ENCODE results near the gene ELMO3. TPM values are rescaled to one million over a fixed set of nuclear protein-coding genes. Genes with fewer than 3 reads are reported as not detected.

Gene ELMO3
- total and polyA plus RNA-seq, 9 donors: 1.1 to 14.8 (median 2.7) TPM; not detected in 1

DNA sequence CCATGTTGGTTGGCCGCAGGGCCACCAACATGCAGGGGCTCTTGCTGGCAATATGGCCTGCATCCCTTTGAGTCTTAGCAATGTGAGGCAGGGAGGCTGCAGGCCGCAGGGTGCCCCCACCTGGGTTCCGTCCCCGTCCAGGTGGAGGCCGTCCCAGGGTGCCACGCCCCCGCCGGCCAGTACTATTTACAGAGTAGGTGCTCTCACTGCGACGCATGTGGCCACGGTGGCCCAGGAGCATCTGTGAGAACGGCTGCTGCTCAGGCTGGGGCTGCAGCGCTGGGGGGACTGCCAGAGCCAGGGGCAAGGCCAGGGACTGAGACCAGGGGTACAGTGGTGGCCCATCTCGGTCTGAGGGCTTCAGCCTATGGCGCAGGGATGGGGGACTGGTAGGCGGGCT, 18.8 kb upstream of the ELMO3 start:
- Histone ChIP-seq H3K36me3 (no peaks in the 10 kb centered on the region), H3K27ac (no peak overlapping the region), H3K27me3 (no peaks in the 10 kb centered on the region), H3K4me1 (ENCODE audit: insufficient read depth) (peaks cover 4% of the 10 kb centered on the region), H3K9me3 (no peaks in the 10 kb centered on the region), H3K4me3 (no peak overlapping the region)
- no peak for TF ChIP-seq EP300 (IDR thresholded peaks at IDR 0.05)
- TF ChIP-seq, protein P1, sequence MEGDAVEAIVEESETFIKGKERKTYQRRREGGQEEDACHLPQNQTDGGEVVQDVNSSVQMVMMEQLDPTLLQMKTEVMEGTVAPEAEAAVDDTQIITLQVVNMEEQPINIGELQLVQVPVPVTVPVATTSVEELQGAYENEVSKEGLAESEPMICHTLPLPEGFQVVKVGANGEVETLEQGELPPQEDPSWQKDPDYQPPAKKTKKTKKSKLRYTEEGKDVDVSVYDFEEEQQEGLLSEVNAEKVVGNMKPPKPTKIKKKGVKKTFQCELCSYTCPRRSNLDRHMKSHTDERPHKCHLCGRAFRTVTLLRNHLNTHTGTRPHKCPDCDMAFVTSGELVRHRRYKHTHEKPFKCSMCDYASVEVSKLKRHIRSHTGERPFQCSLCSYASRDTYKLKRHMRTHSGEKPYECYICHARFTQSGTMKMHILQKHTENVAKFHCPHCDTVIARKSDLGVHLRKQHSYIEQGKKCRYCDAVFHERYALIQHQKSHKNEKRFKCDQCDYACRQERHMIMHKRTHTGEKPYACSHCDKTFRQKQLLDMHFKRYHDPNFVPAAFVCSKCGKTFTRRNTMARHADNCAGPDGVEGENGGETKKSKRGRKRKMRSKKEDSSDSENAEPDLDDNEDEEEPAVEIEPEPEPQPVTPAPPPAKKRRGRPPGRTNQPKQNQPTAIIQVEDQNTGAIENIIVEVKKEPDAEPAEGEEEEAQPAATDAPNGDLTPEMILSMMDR (IDR thresholded peaks at IDR 0.05): no peak
- no peak for TF ChIP-seq POLR2A (IDR thresholded peaks at IDR 0.05)
- peak in 2 of 5 donors; percentile 44 to 49 for DNase-seq
- intact Hi-C loops (cut with DNase I): loop anchor here in 1 of 4 donors (10.0 kb wide), 1 partner anchor 205 kb away; no protein-coding TSS in a partner anchor
- 90 to 100% (median 92%) methylated on average over 12 to 16 of the region's 16 CpGs for WGBS, 3 donors

DNA sequence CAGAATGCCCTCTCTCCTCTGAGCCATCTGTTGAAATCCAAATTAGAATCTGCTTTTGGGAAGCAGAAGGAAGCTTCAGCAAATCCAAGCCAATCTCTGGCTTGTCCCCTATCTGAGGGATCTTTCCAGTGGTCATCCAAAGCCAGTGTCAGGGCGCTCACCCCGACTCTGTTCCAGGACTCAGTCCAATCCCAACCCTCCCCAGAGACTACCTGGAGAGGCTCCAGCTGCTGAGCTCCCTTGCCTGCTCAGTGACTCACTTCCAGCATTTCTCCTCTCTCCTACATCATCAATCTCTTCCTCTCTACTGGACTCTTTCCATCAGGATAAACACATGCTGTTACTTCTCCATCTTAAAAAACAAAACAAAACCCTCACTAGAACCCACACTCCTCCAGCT, 17.6 kb upstream of the ELMO3 start:
- DNase-seq: peak; percentile 77 to 82 (median 79)
- Histone ChIP-seq H3K9me3 (no peaks in the 10 kb centered on the region), H3K4me1 (ENCODE audit: insufficient read depth) (peaks cover 5% of the 10 kb centered on the region), H3K36me3 (no peaks in the 10 kb centered on the region), H3K4me3 (no peak overlapping the region), H3K27me3 (no peaks in the 10 kb centered on the region), H3K27ac (peak overlapping the region; percentile 36 to 54)
- TF ChIP-seq EP300 (IDR thresholded peaks at IDR 0.05) (no peak), POLR2A (IDR thresholded peaks at IDR 0.05) (no peak)
- TF ChIP-seq, protein P1 (IDR thresholded peaks at IDR 0.05): no peak
- intact Hi-C loops (cut with DNase I): loop anchor here in 1 of 4 donors (10.0 kb wide), 1 partner anchor 207 kb away; no protein-coding TSS in a partner anchor
- WGBS, 3 donors: 5 to 13% (median 7%) methylated on average over 2 of the region's 2 CpGs

DNA sequence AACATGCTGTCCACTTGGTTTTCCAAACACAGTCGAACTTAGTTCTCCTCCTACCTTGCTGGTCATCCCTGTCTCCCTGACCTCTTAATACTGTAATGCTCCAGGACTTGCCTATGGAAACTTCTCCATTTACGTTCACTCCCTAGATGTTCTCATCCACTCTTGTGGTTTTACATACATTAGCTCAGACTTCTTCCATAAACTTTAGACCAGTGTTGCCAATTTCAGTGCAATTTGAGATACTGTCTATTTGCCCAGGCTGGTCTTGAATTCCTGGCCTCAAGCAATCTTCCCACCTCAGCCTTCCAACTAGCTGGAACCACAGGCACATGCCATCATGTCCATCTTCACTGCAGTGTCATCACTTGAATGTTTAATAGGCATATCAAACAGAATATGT, 16.6 kb upstream of the ELMO3 start:
- TF ChIP-seq EP300 (IDR thresholded peaks at IDR 0.05): no peak
- TF ChIP-seq, protein P1 (IDR thresholded peaks at IDR 0.05): no peak
- TF ChIP-seq POLR2A (IDR thresholded peaks at IDR 0.05): no peak
- DNase-seq: no peak
- WGBS, 3 donors: 70 to 77% (median 75%) methylated on average over 2 of the region's 2 CpGs
- Histone ChIP-seq H3K9me3 (no peaks in the 10 kb centered on the region), H3K4me3 (no peak overlapping the region), H3K36me3 (no peaks in the 10 kb centered on the region), H3K27ac (peak overlapping the region in 1 of 2 donors; percentile 99), H3K27me3 (no peaks in the 10 kb centered on the region), H3K4me1 (ENCODE audit: insufficient read depth) (peaks cover 5% of the 10 kb centered on the region)
- intact Hi-C loops (cut with DNase I): loop anchor here in 1 of 4 donors (10.0 kb wide), 1 partner anchor 207 kb away; no protein-coding TSS in a partner anchor

DNA sequence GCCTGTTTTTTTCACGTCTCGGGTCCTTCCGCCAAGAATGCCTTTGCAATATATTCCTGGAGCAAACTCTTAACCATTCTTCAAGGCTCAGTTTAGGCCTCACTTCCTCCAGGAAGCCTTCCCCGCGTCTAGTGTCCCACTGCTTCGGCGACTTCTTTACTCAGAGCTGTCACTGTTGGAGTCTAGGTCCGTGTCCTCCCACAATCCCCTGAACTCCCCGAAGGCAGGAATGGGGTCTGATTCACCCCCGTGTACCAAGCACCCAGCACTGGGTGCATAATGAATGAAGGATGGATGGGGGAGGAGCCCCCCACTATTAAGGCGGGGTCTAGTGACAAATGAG, 15.7 kb upstream of the ELMO3 start:
- Histone ChIP-seq H3K27ac (peak overlapping the region; percentile 97 to 99), H3K9me3 (no peaks in the 10 kb centered on the region), H3K4me1 (ENCODE audit: insufficient read depth) (peaks cover 3% of the 10 kb centered on the region), H3K36me3 (no peaks in the 10 kb centered on the region), H3K27me3 (no peaks in the 10 kb centered on the region), H3K4me3 (peak overlapping the region; percentile 83)
- TF ChIP-seq EP300 (IDR thresholded peaks at IDR 0.05): no peak
- intact Hi-C loops (cut with DNase I): loop anchor here in 1 of 4 donors (10.0 kb wide), 1 partner anchor 208 kb away; no protein-coding TSS in a partner anchor
- 5 to 7% (median 6%) methylated on average over 11 of the region's 11 CpGs for WGBS, 3 donors
- no peak for DNase-seq

DNA sequence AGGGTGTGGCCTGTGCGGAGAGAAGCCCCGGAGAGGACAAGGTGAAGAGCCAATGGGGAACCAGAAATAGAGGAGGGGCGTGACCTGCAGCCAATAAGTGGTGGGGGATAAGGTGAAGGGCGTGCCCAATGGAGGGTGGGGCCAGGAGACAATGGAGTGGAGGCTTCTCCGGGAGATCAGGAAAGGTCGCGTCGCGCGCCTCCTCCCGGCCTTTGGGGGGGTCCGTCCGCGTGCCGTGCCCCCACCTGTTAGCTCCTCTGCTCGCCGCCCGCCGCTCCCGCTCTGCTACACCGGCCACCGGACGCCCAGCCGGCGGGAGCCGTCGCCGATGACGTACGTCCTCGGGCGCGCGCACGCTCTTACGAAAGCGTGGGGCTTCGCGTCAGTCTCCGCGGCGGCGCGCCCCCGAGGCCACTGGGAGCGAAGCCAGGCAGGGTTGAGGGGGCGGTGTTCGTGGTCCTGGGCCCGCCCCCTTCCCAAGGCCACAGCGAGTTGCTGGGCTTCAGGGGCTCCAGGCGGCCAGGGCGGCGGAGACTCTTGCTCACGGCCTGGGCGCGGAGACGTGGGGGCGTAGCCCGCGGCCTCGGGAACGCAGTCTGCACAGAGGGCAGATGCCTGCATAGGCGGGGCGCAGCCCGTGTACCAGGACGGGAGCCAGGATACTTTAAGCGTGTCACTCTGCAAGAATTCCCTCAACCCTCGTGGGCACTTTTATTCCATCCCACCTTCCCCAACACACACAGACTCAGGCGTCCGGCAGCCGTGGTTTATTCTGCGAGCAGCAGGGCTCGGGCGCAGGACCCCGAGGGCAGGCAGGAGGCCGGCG, 15.1 kb upstream of the ELMO3 start, which contains the start of gene MATCAP1:
MATCAP1 (minus strand) TSS at position 337 of the 826 bp plus-strand sequence. CDS start 3,353 bp downstream, outside the sequence.
- H3K36me3 ChIP-seq: no peaks in the 10 kb centered on the region
- no peaks in the 10 kb centered on the region for H3K27me3 ChIP-seq
- H3K9me3 ChIP-seq: no peaks in the 10 kb centered on the region
- 0 to 1% (median 1%) methylated on average over 71 to 77 of the region's 77 CpGs for WGBS, 3 donors
- DNase-seq: peak; percentile 96 to 99 (median 98)
- peaks cover 3% of the 10 kb centered on the region for H3K4me1 ChIP-seq (ENCODE audit: insufficient read depth)
- TF ChIP-seq EP300 (IDR thresholded peaks at IDR 0.05) (peak; percentile 92), POLR2A (IDR thresholded peaks at IDR 0.05) (peak; percentile 88)
- TF ChIP-seq, protein P1 (IDR thresholded peaks at IDR 0.05): no peak
- intact Hi-C loops (cut with DNase I): loop anchor here in 1 of 4 donors (10.0 kb wide), 1 partner anchor 209 kb away; no protein-coding TSS in a partner anchor
- H3K27ac ChIP-seq: peak within 1 kb of the TSS; percentile 97 to 99
- H3K4me3 ChIP-seq: peak within 1 kb of the TSS; percentile 83

Data from ovary (tissue), 9 donors.